Skin epidermis (tissue), 12 donors: ENCODE data around the gene ANKRD33.

Experiments
- H3K27ac ChIP-seq, 21 experiments: fragments of 200-600 bp; sonication (generic) in 11 of 21; one replicate each; pipeline ENCODE4 v1.5.0; 2020; ENCODE audit warnings: mild to moderate bottlenecking in 3 of 21, inconsistent platforms in 2 of 21, moderate library complexity in 2 of 21
- H3K4me3 ChIP-seq, 7 experiments: fragments of 200-600 bp; sonication (generic) in 2 of 7; one replicate each; pipeline ENCODE4 v1.5.0; 2020; ENCODE audit warnings: inconsistent platforms in 2 of 7, mild to moderate bottlenecking in 2 of 7, moderate library complexity in 1 of 7

ANKRD33 gene

DNA sequence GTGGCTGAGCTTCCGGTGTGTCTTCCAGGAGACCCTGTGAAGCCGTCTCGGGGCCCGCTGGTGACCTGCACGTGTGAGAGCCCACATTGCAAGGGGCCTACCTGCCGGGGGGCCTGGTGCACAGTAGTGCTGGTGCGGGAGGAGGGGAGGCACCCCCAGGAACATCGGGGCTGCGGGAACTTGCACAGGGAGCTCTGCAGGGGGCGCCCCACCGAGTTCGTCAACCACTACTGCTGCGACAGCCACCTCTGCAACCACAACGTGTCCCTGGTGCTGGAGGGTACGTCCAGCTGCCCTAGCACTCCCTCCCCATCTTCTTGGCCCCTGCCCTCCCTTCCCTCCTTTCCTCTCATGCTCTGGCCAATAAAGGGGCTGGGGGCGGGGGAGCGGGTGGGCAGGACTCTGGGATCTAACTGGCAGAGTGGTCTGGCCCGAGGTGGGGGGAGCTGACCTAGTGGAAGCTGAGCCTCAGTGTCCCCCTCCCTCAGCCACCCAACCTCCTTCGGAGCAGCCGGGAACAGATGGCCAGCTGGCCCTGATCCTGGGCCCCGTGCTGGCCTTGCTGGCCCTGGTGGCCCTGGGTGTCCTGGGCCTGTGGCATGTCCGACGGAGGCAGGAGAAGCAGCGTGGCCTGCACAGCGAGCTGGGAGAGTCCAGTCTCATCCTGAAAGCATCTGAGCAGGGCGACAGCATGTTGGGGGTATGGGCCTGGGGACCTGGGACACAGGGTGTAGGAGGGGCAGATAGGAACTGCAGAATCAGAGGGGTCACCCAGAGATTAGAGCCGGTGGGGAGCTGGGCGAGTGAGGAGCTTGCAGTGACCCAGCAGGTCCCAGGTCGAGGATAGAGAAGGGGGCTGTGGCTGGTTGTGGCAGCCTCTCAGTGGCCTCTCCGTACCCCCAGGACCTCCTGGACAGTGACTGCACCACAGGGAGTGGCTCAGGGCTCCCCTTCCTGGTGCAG, 25.4 kb downstream of the ANKRD33 start:
- peak overlapping the region in 8 of 21 experiments; percentile 19 to 77 (median 54) for H3K27ac ChIP-seq
- no peak overlapping the region for H3K4me3 ChIP-seq

GRCh38 chr12:51914034-51914923, 26.4 kb downstream of the ANKRD33 start:
- peak overlapping the region in 2 of 21 experiments; percentile 71 to 77 for H3K27ac ChIP-seq
- H3K4me3 ChIP-seq, result no peak overlapping the region

DNA sequence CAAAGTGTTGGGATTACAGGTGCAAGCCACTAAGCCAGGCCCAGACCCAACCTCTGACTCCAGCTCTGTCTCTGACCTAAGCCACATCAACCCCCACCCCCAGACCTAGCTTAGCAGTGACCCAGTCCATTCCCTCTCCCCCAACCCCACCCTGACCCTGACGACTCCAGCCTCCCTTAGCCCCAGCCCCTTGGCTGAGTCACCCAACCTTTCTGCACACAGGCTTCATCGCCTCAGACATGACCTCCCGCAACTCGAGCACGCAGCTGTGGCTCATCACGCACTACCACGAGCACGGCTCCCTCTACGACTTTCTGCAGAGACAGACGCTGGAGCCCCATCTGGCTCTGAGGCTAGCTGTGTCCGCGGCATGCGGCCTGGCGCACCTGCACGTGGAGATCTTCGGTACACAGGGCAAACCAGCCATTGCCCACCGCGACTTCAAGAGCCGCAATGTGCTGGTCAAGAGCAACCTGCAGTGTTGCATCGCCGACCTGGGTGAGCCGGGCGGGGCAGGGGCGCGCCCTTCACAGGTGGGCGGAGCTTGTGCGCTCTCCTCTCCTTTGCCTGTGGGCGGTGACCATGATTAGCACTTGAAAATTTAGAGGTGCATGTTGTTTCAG, 27.2 kb downstream of the ANKRD33 start:
- Histone ChIP-seq H3K4me3 (no peak overlapping the region), H3K27ac (no peak overlapping the region)

GRCh38 chr12:51915951-51916350, 28.0 kb downstream of the ANKRD33 start:
- Histone ChIP-seq H3K27ac (no peak overlapping the region), H3K4me3 (no peak overlapping the region)

DNA sequence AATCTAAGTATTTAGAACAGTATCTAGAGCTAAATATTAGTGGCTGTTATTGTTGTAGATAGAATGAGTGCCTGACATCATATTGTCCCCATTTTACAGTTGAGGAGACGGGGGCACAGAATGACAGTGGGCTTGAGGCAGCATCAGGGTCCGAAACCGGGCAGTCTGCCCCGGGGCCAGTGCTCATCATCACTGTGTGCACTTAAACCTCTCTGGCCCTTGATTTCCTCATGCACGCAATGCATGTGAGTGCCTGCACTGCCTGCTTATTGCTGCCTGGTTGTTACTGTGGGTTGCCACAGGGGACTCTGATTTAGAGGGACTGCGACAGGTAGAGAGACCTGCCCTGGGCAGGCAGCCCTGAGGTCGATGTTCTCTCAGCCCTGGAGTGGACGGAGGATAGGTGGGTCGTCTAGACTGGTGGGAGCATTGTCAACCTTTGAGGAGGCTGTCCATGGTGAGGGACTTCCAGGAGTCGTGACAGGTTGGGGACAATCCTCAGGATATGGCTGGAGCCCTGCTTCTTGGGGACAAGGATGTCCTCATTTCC, 29.2 kb downstream of the ANKRD33 start:
- no peak overlapping the region for H3K4me3 ChIP-seq
- H3K27ac ChIP-seq, result peak overlapping the region in 4 of 21 experiments; percentile 4 to 57 (median 35)

DNA sequence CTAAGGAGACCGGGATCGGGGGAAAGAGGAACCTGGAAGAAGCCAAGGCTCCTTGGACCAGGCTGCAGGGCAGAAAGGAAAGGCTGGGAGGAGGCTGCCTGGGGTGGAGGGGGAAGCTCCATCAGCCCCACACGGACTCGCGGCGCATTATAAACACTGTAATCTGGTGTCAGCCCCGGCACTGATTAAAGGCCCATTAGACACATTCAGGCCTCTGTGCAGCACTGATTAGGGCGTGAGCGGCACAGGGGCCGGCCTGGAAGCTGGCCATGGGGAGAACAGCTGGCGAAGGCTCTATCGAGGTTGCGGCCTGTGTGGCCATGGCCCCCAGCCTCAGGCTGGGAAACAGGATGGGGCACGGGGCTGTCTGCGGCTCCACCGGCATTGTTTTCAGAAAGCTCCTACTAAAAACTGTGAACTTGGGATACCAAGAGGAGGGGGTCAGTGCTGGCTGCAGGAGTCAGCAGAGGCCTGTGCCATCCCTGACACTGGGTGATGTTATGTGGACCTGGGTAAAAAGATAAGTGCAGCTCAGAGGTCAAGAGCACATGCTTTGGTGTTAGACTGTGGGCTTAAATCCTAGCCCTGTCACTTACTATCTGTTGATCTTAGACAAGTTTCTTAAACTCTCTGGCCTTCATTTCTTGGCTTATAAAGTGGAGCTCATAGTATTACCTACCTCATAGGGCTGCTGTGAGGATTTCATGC, 30.0 kb downstream of the ANKRD33 start:
- H3K27ac ChIP-seq, result peak overlapping the region in 6 of 21 experiments; percentile 4 to 57 (median 24)

DNA sequence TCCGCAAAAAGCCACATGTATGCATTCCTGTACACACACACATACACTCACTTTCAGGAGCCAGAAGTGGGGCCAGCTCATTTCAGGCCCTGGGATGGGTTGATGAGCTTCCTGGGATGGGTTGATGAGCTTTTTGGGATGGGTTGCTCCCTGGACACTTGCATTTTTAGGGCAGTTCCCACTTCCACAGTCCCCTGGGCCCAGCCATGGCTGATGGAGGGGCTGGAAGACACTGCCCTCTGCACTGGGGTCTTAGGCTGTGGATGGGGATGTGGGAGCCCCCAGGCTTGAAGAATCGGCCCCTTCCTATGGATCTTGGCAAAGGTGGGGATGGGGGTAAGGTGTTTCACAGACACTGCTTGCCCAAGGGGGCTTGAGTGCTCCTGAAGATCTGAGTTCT, 32.1 kb downstream of the ANKRD33 start:
- no peak overlapping the region for H3K27ac ChIP-seq
- no peak overlapping the region for H3K4me3 ChIP-seq

More for the DNA sequence above, 30.0 kb downstream of the ANKRD33 start:
- no peak overlapping the region for H3K4me3 ChIP-seq

DNA sequence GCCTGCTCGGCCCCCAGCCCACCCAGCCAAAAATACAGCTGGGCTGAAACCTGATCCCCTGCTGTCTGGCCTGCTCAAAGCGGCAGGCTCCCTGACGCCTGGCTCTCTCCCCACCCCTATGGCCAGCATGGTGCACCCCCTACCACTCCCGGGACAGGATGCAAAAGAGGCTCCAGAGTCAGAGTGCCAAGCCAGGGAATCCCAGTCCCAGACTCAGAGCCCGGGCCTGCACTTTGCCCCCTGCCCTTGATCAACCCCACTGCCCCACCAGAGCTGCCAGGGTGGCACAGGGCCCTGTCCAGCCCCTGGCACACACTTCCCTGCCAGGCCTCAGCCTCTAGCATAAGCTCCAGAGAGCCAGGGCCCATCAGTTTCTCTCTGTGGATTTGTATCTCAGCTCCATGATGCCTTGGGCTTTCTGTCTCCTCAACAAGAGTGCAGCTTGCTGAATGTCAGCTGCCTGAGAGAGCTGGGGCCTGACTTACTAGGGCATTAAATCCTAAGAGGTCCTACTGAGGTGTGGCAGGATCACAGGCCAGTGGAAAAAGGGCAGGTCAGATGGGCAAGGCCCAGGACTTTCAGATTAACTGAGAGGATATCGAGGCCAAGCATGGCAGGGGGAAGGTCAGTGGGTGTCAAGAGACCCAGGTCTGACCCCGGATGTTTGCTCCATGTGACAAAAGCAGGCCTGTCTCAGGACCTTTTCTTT, 33.3 kb downstream of the ANKRD33 start:
- Histone ChIP-seq H3K4me3 (no peak overlapping the region), H3K27ac (peak overlapping the region in 3 of 21 experiments; percentile 2 to 36 (median 27))

DNA sequence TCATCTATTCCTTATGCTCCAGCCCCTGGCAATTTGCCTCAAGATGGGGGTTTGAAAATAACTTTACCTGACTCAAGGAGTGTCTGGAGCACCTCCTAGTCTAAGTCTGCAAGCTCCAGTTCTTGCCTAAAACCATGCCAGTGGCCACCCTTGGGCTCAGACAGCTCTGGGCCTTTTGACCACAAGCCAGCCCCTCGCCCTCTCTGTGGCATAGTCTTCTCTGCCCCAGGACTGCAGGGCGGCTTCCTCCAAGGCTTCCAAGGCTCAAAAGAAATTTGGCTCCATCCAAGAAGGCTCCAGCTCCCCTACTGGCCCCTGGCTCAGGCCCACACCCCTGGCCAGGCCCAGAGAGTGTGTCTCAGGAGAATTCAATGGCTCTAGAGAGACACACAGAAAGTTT, 34.2 kb downstream of the ANKRD33 start:
- no peak overlapping the region for H3K4me3 ChIP-seq
- peak overlapping the region in 15 of 21 experiments; percentile 20 to 81 (median 63) for H3K27ac ChIP-seq

- peak overlapping the region in 16 of 21 experiments; percentile 2 to 81 (median 62) for H3K27ac ChIP-seq
- H3K4me3 ChIP-seq, result no peak overlapping the region
These were observed 35.0 kb downstream of the ANKRD33 start for GRCh38 chr12:51922762-51923505.

DNA sequence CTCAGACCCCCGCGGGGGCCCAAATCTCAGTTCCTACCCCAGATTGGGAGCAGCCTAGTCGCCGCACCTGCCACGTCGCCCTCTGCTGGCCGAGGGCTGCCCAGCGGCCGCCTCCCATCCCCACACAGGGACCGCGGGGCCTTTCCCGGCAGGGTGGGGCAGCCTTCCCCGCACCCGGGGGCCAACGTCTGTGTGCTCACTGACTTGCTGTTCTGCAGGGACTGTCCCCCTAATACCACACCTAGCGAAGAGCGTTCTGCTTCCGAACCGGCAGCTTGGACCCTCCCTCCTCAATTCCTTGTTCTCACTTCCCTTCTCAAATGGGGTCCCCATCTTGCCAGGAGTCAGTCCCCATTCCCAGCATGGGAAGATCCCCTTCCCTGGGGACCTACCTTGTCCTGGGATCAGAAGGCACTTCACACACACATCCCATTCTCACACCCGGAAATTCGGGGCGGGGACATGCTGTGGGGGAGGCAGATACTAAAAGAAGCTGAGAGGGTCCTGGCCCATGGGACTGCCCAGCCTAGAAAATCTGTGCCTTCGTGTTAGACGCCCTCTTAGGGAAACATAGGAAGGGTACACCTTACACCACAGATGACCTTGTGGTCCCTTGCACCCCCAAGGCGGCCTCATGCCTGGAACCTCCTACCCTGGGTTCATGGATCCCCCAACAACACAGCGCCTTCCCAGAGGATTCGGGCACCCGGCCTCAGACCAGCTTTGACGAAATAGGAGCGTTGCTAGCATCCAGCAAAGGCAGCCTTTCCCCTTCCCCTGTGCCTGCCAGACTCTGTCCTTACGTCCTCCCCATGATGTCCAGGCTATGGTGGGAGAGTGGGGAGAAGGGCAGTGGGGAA, 35.8 kb downstream of the ANKRD33 start:
- peak overlapping the region in 12 of 21 experiments; percentile 2 to 81 (median 65) for H3K27ac ChIP-seq

GRCh38 chr12:51924551-51925319, 36.8 kb downstream of the ANKRD33 start:
- peak overlapping the region in 6 of 21 experiments; percentile 3 to 81 (median 18) for H3K27ac ChIP-seq
- no peak overlapping the region for H3K4me3 ChIP-seq

More for the DNA sequence above, 35.8 kb downstream of the ANKRD33 start:
- no peak overlapping the region for H3K4me3 ChIP-seq

- Histone ChIP-seq H3K4me3 (no peak overlapping the region), H3K27ac (peak overlapping the region in 5 of 21 experiments; percentile 3 to 58 (median 41))
These were observed 37.6 kb downstream of the ANKRD33 start for GRCh38 chr12:51925346-51926063.

DNA sequence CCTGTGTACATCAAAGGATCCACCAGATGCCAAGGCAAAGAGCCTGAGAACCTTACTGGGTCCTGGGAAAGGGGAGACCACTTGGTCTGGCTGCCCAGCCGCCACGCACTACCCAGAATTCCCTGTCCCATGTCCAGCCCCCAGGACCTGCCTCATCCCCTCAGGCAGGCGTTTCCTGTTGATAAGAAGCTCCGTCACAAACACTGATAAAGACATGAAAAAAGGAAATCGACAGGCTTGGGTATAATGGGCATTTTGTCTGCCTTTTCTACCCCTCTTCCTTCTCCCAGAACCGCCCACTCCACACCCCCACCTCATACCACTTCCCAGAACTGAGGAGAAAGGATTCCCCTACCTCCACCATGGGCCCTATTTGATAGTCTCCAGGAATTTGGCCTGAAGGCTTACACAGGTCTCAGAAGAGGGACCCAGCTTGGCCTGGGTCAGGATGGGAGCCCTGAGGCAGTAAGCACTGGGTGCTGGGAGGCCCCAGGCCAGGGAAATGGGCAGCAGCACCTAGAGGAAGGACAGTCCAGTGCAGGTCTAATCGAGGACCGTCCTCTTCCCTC, 38.2 kb downstream of the ANKRD33 start:
- Histone ChIP-seq H3K27ac (peak overlapping the region in 7 of 21 experiments; percentile 3 to 58 (median 43)), H3K4me3 (no peak overlapping the region)

DNA sequence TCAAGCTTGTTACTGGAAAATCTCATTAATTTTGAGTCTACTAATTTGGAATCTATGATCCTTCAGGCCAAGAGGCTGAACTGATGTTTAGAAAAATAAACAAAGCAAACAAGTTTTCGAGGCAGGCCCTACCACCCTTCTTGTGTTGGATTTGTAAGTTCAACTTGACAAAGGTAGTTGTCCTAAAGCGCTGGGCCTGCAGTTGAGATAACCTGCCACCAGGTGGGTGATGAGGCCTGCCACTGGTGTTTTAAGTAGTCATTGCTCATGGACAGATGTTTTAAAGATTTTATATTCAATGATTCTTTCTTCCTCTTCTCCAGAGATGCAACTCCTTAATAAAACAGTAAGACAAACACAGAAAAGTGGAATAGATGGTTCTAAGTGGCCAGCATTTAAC, 38.8 kb downstream of the ANKRD33 start:
- H3K27ac ChIP-seq, result peak overlapping the region in 6 of 21 experiments; percentile 17 to 58 (median 42)
- H3K4me3 ChIP-seq, result no peak overlapping the region
